ENCODE results near the gene ARHGEF35. TPM values are rescaled to one million over a fixed set of nuclear protein-coding genes. Genes with fewer than 3 reads are reported as not detected.

Gene ARHGEF35
- total RNA-seq, 1 experiment from 2014 or later = 27.6 TPM

DNA sequence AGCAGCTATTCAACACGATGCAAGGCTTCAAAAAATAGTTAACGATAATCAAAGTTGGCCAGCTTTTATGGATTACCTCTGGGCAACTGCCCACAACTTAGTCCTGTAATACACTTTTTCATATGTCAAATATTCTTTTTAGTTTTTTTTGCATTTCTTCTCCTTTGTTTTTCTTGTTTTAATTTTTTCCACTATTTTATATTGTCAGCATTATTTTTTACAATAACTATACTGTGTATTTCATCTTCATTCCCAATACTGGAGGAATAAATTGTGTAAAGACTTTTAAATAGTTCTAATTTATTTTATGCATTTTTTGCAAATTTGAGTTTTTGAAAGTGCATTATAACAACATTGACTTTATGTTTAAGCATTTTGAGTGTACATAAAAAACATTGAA, 30.8 kb downstream of the ARHGEF35 start:
- no peak for DNase-seq
- no peaks in the 10 kb centered on the region for H3K79me2 ChIP-seq (ENCODE audit: low read depth)
- H3K27ac ChIP-seq = no peak overlapping the region
- TF ChIP-seq EZH2 (IDR thresholded peaks at IDR 0.05; ENCODE audit: low read depth) = no peak
- TF ChIP-seq, protein P1, sequence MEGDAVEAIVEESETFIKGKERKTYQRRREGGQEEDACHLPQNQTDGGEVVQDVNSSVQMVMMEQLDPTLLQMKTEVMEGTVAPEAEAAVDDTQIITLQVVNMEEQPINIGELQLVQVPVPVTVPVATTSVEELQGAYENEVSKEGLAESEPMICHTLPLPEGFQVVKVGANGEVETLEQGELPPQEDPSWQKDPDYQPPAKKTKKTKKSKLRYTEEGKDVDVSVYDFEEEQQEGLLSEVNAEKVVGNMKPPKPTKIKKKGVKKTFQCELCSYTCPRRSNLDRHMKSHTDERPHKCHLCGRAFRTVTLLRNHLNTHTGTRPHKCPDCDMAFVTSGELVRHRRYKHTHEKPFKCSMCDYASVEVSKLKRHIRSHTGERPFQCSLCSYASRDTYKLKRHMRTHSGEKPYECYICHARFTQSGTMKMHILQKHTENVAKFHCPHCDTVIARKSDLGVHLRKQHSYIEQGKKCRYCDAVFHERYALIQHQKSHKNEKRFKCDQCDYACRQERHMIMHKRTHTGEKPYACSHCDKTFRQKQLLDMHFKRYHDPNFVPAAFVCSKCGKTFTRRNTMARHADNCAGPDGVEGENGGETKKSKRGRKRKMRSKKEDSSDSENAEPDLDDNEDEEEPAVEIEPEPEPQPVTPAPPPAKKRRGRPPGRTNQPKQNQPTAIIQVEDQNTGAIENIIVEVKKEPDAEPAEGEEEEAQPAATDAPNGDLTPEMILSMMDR (conservative IDR thresholded peaks at IDR 0.05) = no peak
- H3F3A ChIP-seq (ENCODE audit: insufficient read depth, low read depth) = no peaks in the 10 kb centered on the region
- POLR2A ChIA-PET (ENCODE audit: unreplicated experiment) = no interaction called here
- no peaks in the 10 kb centered on the region for H3K27me3 ChIP-seq (ENCODE audit: insufficient read depth, low read depth)
- H2AFZ ChIP-seq = no peak overlapping the region
- H3K4me2 ChIP-seq = no peak overlapping the region
- H4K20me1 ChIP-seq (ENCODE audit: insufficient read depth) = no peaks in the 10 kb centered on the region
- no peaks in the 10 kb centered on the region for H3K9me3 ChIP-seq (ENCODE audit: insufficient read depth, low read depth)
- intact Hi-C loops (cut with micrococcal nuclease; ENCODE audit: unreplicated experiment) = no loop called here
- H3K9me2 ChIP-seq (ENCODE audit: insufficient read depth) = no peaks in the 10 kb centered on the region
- no peak overlapping the region for H3K4me3 ChIP-seq
- no TSS peak for BruUV-seq (replicated peaks)
- no peaks in the 10 kb centered on the region for H3K36me3 ChIP-seq (ENCODE audit: low read depth)
- H3K4me1 ChIP-seq (replicated peaks; ENCODE audit: insufficient read depth) = no peaks in the 10 kb centered on the region
- CTCF ChIA-PET = no interaction called here

DNA sequence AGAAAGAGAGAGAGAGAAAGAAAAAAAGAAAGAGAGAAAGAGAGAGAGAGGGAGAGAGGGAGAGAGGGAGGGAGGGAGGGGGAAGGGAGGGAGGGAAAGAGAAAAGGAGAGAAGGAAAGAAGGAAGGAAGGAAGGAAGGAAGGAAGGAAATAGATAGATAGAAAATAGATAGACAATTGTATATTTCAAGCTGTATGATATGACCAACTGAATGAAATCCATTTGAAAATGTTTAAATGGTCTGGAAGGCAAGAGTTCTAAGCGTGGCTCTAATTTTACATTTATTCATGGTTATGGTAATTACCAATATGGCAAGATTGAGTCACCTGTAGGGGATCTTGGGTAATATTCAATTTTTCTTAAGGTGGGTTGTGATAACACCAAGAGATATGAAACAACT, 36.8 kb downstream of the ARHGEF35 start:
- no peak overlapping the region for H3K27ac ChIP-seq
- no peaks in the 10 kb centered on the region for H3K27me3 ChIP-seq (ENCODE audit: insufficient read depth, low read depth)
- TF ChIP-seq, protein P1 (conservative IDR thresholded peaks at IDR 0.05) = no peak
- no peak for TF ChIP-seq EZH2 (IDR thresholded peaks at IDR 0.05; ENCODE audit: low read depth)
- no peak overlapping the region for H2AFZ ChIP-seq
- DNase-seq = peak in 1 of 2 experiments; percentile 26
- H3K9me2 ChIP-seq (ENCODE audit: insufficient read depth) = no peaks in the 10 kb centered on the region
- BruUV-seq (replicated peaks) = no TSS peak
- POLR2A ChIA-PET (ENCODE audit: unreplicated experiment) = no interaction called here
- no peaks in the 10 kb centered on the region for H3F3A ChIP-seq (ENCODE audit: insufficient read depth, low read depth)
- H3K9me3 ChIP-seq (ENCODE audit: insufficient read depth, low read depth) = no peaks in the 10 kb centered on the region
- CTCF ChIA-PET = no interaction called here
- no peaks in the 10 kb centered on the region for H4K20me1 ChIP-seq (ENCODE audit: insufficient read depth)
- H3K4me3 ChIP-seq = no peak overlapping the region
- H3K36me3 ChIP-seq (ENCODE audit: low read depth) = no peaks in the 10 kb centered on the region
- no peaks in the 10 kb centered on the region for H3K4me1 ChIP-seq (replicated peaks; ENCODE audit: insufficient read depth)
- H3K79me2 ChIP-seq (ENCODE audit: low read depth) = no peaks in the 10 kb centered on the region
- intact Hi-C loops (cut with micrococcal nuclease; ENCODE audit: unreplicated experiment) = no loop called here
- H3K4me2 ChIP-seq = no peak overlapping the region

DNA sequence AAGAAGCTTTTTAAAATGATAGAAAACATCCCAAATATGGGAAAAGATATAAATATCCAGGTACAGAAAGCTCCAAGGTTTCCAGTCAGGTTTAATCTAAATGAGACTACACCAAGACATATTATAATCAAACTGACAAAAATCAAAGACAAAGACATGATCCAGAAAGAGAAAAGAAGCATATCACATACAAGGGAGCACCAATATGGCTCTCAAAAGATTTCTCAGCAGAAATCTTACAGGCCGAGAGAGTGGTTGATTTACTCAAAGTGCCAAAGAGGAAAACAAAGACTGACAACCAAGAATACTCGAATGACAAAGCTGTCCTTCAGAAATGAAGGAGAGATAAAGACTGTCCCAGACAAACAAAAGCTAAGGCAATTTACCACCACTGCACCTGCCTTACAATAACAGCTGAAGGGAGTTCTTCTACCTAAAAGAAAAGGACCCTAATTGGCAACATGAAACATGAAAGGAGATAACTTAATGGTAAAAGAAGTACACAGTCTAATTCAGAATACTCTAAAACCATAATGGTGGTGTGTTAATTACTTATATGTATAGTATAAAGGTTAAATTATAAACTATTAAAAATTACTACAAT, 47.3 kb downstream of the ARHGEF35 start:
- H3K4me1 ChIP-seq (replicated peaks; ENCODE audit: insufficient read depth) = no peaks in the 10 kb centered on the region

More for the DNA sequence above, 47.3 kb downstream of the ARHGEF35 start:
- intact Hi-C loops (cut with micrococcal nuclease; ENCODE audit: unreplicated experiment) = no loop called here
- BruUV-seq (replicated peaks) = no TSS peak
- H3K27ac ChIP-seq = no peak overlapping the region
- TF ChIP-seq, protein P1 (conservative IDR thresholded peaks at IDR 0.05) = no peak
- no peak for TF ChIP-seq EZH2 (IDR thresholded peaks at IDR 0.05; ENCODE audit: low read depth)
- H3K4me2 ChIP-seq = no peak overlapping the region
- POLR2A ChIA-PET (ENCODE audit: unreplicated experiment) = no interaction called here
- DNase-seq = no peak
- CTCF ChIA-PET = no interaction called here
- no peaks in the 10 kb centered on the region for H3K9me2 ChIP-seq (ENCODE audit: insufficient read depth)
- H3K79me2 ChIP-seq (ENCODE audit: low read depth) = no peaks in the 10 kb centered on the region
- H3F3A ChIP-seq (ENCODE audit: insufficient read depth, low read depth) = no peaks in the 10 kb centered on the region
- H4K20me1 ChIP-seq (ENCODE audit: insufficient read depth) = no peaks in the 10 kb centered on the region
- no peak overlapping the region for H3K4me3 ChIP-seq
- H3K36me3 ChIP-seq (ENCODE audit: low read depth) = no peaks in the 10 kb centered on the region
- peaks cover 10% of the 10 kb centered on the region; the same call in 1 of the 2 replicates for H3K9me3 ChIP-seq (ENCODE audit: insufficient read depth, low read depth)
- H3K27me3 ChIP-seq (ENCODE audit: insufficient read depth, low read depth) = no peaks in the 10 kb centered on the region
- H2AFZ ChIP-seq = no peak overlapping the region

All from PC-9 (cell line).